ENCODE measurements around the gene IP6K3.

IP6K3 gene, protein sequence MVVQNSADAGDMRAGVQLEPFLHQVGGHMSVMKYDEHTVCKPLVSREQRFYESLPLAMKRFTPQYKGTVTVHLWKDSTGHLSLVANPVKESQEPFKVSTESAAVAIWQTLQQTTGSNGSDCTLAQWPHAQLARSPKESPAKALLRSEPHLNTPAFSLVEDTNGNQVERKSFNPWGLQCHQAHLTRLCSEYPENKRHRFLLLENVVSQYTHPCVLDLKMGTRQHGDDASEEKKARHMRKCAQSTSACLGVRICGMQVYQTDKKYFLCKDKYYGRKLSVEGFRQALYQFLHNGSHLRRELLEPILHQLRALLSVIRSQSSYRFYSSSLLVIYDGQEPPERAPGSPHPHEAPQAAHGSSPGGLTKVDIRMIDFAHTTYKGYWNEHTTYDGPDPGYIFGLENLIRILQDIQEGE

DNA sequence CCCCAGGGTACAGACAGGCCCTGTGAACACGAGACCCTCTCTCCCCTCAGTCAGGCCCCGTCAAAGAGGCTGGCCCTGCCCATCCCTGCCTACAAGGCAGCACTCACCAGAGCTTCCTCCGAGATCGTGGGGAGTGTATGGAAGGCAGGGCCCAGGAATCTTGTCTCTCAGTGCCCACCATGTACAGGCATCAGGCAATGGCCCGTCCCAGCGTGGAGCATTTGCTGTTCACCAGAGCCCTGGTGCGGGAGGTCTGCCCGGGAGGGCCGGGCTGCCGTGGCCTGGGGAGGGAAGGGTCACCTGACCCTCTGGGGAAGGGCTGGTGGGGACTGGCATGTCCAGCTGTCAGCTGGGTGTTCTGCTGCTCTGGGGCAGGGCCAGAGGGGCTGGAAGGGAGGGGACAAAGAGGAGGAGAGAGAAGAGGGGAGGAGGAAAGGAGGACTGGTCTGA, at the start of gene IP6K3:
Gene IP6K3 (minus strand): TSS at position 255 of the 450 bp plus-strand sequence. CDS start 11,429 bp downstream, outside the sequence.
- DNase-seq (ENCODE audit: low read depth, low spot score) = no peak

DNA sequence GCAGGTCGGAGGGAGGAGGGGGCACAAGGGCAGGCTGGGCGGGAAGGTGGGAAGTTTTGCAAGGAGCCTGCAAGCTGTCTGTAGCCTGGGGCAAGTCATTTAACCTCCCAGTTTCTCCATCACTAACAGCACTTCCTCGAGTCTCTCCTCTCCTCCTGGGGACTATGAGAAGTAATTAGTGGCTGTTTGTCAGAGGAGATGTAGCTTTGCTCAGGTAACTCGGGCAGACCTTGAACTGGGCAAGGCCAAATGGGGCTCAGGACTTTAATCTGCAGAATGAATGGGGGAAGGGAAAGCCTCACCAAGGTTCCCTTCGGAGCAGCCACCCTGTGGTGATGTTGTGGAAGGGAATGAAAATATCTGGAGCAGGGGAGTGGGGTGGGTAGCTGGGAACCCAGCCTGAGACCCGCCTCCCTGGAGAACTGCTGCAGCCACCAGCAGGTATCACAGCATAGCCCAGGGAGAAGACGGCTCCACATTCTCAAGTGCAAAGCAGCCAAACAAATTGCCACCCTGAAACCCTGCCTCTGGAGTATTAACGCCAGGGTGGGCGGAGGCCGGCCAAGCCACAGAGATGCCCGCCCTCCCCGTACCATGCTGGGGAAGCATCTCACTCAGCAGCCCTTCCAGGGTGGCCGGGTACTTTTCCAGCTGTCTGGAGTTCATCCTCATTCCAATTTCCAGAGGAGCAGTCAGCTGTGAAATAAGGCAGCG, 48.4 kb upstream of the IP6K3 start:
- DNase-seq (ENCODE audit: low read depth, low spot score) = no peak

DNA sequence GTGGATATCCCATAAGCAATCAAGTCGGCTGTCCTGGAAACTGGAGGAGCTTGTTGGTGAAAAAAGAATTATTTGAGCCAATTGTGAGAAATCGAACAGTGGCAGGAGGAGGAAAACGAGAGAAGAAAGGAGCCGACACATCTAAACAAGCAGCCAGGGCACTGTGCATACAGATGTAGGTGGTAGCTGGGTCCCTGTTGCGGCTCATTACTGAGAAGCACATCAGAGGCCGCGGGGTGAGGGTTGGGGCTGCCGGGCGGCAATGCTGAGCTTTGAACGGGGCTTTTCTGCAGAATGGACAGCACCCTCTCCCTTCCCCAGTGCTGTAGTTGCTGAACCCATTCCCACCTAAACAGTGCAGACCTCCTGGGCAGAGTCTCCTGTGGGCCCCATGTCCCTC, 46.3 kb upstream of the IP6K3 start:
- no peak for DNase-seq (ENCODE audit: low read depth, low spot score)

DNA sequence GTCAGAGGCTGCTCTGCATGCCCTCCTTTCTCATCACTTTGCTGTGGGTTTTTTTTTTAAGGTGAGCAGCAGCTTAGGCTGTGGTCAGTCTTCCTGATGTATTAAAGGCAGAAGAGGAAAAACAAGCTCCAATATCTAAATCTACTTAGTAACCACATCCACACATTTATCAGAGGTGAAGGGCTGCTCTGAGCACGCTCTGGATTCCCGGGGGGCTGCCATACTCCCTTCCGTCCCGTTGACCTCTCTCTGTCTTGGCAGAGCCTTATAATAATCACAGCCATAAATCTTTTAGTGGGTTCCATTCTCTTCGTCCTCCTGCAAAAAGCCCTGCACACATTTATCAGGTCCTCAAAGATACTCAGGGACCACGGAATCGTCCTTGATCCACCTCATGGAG, 44.9 kb upstream of the IP6K3 start:
- no peak for DNase-seq (ENCODE audit: low read depth, low spot score)

DNA sequence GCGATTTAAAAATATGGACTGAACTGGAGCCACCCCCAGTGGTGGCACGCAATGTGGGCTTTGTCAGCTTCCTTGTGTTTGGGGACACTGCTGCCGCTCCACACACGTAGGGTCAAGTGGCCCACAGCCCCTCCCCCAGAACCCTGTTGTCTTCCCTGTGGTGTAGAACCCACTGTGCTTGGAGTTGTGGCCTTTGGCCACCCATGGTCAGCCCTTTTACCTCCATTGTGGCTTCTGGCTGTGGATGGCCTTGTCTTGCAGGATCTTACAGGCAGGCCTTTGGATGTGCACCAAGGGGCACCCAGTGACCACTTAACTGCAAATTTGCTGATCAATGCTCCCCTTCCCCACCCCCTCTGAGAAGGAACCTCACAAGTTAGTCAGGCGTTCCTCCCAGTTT, 44.2 kb upstream of the IP6K3 start:
- no peak for DNase-seq (ENCODE audit: low read depth, low spot score)

DNA sequence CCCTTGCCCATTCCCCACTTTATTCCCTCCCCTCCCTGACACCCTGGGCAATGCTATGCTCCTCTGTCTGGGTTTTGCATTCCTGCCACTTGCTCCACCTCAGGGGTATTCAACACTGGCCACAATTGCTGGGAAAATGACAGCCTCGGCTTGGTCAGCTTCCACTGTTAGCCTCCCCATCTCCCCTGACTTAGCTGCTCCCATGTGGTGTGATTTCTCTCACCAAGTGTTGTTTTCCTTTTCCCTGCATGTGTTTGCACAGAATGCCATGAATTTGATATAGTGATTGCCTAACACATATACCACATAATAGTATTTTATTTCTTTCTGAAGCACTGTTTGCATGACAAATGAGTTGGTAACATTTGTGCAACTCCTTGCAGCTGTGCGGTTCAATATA, 43.7 kb upstream of the IP6K3 start:
- no peak for DNase-seq (ENCODE audit: low read depth, low spot score)

DNA sequence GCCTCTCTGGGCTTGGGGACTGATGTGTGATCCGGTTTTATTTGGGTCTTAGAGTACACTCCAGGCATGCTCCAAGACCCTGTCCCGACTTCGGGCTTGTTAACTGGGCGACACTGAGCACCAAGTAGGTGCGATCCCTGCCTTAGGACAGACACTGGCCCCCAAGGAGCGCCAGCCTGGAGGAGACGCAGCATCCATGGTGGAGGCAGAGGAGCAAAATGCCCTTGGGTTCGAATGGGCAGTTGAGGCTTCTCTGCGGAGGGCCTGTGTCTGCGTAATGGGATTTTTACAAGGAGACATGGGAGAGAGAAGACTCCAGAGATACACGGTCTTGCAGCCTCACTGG, 42.8 kb upstream of the IP6K3 start:
- DNase-seq (ENCODE audit: low read depth, low spot score) = no peak

DNA sequence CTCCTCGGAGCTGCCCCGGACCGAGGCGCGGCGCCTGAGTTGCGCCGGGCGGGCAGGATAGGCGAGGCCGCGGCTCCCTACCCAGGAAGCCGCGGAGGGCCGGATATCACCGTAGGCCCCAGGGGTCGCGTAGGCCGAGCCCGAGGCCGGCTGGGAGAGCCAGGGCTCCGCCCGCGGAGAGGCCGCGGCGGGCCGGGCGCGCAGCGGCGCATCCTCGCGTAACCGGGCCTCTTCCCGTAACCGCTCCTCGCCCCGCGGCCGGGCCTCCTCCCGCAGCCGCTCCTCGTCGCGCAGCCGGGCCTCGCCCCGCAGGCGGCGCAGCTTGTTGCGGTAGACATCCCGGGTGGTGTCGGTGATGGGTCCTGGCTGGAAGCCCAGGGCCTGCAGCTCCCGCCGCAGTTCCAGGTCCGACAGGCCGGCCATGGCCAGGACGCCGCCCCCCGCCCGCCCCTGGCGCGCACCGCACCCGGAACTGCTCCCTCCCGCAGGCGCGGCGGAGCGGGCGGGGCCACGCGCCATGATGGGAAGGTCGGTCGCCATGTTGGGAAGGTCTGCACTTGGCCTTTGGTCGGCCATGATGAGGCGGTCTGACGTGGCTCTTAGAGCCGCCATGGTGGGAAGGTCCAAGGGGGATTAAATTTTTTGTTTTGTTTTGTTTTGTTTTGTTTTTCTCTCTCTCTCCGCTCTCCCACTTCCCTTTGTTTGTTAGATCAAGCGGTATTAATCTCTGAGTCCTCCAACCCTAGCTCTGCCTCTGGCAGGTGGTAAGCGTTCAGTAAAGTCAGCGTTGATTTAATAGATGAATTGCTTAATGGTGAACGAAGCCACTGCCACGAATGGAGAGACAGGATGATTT, 42.2 kb upstream of the IP6K3 start, which contains the start of gene LEMD2:
Gene LEMD2 (minus strand): TSS at position 437 of the 856 bp plus-strand sequence. CDS start 14 bp downstream, at position 423.
- DNase-seq (ENCODE audit: low read depth, low spot score) = peak; percentile 80

DNA sequence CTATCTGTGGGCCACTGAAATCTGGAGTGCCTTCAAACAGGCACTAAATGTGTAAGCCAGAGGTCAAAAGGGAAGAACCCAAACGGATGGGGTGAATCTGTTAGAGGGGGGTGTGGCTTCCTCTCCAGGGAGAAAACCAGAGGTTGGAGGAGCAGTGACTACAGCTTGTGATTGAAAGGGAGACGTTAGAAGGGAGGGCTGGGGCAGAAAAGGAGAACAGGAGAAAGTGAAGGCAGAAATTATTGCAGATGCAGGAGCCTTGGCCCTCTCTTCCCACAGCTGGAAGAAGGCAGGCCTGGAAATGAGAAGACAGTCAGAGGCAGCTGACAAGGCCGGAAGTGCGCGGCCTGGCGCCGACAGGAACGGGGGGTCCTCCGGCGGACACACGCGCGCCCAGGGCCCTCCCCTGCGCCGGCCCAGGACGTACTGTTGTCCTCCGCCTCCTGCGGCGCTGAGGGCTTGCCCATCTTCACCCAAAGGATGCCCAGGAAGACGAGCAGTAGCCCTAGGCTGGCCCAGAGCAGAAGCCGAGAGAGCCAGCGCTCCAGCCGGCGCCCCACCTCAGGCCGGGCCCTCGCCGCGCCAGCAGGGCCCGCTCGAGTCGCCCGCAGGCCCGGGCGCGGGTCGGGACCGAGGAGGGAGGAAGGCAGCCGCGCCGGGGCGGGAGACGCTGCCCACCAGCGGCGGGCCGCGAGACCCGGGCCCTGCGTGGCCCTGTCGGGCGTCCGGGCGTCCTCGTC, 41.4 kb upstream of the IP6K3 start:
- peak; percentile 50 for DNase-seq (ENCODE audit: low read depth, low spot score)

DNA sequence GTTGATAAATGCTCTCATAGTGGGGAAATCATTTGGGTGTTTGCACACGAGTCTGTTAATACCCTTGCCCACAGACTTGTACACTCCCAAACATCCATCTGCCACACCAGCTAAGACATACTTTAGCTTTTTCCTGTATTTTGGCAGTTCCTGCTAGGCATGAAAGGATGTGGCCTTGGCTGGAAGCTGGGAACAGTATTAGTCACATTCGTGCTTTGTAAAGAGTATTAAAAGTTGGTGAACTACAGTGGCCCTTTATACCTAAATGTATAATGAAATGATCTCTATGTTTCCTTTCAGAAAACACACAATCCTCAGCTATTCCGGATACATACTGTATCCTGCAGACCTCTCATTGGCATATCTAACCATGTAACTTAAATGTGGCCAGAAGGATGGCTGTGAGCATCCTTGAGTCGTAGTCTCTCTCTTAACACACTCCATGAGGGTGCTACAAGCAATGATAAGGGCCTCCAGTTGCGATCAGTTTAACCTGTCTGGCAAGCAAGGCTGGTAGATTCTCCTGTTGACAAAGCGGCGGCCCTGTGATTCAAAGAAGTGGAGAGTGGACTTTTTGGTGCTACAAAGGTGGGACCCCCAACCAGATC, 40.7 kb upstream of the IP6K3 start:
- no peak for DNase-seq (ENCODE audit: low read depth, low spot score)

DNA sequence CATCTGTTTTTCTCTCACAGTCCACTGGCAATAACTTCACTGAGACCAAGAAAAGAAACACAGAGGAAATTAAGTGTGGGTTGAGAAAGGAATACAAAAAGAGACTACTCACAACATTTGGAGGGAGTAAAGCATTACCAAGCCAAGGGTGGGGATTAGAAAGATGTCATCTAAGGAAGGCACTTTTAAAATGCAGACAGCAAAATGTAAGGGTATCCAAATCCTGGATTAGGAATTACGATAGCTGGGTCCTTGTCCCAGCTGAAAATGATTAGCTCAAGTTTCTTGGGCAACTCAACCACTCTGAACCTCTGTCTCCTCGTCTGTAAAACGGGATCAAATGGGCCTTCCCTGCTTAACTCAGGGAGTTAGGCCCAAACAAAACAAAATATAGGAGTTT, 40.0 kb upstream of the IP6K3 start:
- DNase-seq (ENCODE audit: low read depth, low spot score) = no peak

DNA sequence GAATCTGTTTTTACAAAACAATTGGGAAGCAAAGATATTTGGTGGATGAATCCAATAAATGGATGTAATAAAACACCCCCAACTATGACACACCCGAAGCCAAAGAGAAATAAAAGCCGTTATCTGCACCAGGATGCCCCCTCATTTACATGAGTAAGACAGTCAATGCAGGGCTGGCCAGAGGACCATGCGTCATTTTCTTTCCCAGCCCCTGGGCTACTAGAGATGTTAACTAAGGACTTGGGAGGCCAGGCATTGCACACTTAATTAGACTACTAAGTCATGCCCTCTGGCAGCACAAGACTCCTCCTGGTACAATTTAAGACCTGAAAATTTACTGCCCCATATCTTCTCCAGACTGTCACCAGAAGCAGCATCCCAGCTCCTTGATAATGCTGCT, 39.1 kb upstream of the IP6K3 start:
- no peak for DNase-seq (ENCODE audit: low read depth, low spot score)

DNA sequence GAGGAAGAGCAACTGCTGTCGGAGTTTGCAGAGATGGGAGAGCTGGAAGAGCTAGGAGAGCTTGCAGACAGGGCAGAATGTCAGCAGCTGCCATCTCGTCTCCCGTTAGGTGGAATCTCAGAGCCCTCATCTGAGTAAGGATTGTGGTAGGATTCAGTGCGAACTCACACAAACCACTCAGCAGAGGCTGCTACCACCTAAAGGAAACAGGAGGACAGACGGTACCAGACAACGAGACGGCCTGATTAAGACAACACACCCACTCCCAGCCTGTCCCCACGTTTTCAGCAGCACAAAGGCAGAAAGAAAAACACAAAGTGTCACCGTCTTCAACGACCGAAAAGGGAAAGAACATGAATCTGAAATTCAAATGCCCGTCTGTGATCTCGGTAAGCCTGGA, 38.1 kb upstream of the IP6K3 start:
- DNase-seq (ENCODE audit: low read depth, low spot score) = no peak

DNA sequence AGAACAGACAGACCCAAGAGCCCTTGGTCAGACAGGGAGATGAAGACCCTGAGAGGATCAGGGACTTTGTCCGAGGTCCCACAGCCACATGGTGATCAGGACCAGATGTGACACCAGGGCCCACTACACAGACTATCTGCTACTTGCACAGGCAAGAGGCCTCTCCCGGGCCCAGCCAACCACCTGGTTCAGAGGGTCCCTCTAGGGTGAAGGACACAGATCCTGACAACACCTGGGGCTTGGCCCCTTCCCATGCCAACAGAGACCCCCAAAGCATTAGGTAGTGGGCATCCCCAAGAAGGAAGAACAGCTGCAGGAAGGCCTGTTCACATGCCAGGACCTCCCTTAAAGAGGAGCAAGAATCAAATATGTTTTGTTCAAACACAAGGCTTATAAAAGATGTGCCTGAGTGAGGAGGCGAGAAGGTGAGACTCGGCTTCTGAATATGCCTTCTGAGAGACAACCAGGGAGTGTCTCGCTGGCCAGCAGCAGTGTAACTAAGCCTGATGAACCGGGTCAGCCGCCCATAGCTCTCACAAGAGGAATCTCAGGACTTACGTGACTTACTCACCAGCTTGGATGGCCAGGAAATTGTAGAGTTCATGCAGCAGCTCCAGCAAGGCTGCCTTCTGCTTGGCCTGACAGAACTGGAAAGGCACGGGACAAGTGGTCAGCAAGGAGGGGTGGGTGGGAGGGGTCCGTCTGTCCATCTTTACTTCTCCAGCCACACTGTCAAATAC, 37.2 kb upstream of the IP6K3 start:
- no peak for DNase-seq (ENCODE audit: low read depth, low spot score)

DNA sequence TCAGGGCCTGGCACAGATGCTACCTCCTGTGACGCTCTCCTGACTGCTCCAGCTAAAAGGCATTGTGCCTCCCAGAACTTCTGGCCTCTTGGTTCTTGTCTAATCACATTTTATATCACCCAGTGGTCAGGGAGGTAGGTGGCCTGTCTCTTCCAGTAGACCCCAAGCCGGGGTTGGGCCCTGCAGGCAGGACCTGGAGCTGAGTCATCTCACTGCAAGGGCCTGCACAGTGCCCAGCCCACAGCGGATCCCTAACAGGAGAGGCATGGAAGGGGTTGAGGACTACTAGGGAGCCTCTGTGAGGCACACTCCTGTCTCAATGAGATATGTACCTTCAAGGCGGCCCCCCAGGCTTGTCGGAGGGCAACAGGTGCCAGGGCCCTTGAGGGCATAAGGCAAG, 35.9 kb upstream of the IP6K3 start:
- no peak for DNase-seq (ENCODE audit: low read depth, low spot score)

DNA sequence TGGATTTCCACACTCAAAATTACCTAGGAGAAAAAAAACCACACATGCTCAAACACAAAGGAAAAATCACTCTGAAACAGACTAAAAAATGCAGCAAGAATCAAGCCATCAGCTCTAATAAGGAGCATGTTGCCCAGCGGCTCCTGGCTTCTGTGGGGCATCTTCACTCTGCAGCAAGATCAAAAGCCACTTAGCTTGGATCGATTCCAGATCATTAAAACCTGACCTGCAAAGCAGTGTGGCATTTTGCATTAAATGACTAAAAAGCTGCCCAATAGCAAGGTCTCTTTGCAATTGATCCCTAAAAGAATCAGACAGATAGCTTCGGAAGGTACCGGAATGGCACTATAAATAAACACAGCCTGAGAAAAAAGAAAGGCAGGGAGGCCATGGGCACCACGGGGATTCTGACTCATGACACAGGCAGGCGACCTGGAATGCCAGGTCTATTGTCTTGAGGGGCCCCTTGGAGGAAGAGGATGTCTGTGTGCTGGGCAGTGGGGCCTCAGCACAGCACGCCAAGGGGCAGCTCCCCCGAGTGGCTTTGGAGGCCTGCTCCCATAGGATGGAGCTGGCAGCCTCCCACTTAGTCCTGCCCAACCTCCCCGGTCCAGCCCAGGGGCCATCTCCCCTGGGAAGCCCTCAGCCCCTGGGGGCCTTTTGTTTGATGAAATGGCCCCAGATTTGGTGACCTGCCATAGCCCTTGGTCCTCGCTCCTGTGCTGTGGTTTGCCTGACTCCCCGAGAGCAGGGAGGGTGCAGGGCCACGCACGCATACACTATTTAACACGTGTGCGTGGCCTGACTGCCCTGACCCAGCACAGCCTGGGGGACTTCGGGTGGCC, 34.6 kb upstream of the IP6K3 start:
- DNase-seq (ENCODE audit: low read depth, low spot score) = no peak

DNA sequence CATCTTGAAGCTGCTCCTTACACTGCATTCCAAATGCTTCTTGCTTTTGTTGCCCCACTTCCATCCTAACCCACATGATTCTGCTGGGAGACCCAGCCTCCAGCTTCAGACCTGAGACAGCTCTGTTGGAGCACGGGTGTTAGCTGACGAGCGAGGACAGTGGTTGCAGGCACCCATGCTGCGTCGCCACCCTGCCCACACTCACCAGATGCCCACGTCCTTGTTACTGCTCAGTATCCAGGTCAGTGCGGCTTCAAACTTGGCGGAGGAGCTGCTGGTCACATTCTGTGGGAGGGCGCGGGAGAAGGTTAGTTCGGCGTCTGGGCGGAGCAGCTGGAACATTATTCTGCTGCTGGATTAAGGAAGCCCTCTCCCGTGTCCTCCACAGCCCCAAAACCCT, 33.2 kb upstream of the IP6K3 start:
- DNase-seq (ENCODE audit: low read depth, low spot score) = no peak

DNA sequence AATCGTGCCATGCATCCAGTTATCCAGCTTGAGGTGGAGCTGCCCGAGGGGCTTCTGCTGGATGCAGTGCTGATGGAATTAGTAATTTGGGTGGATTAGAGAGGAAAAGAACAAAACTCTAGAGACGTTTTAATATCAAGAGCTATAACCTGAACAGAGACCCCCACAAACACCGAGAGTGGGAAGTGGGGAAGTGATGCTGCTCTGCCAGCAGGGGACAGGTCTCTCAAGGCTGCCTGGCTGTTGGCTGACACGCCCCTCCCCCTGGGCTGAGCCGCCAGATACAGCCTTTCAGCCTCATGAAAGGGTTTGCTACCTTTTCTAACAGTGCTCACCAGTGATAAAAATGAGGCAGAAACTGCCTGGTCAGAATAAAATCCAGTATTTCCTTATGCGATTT, 32.6 kb upstream of the IP6K3 start:
- DNase-seq (ENCODE audit: low read depth, low spot score) = no peak

DNA sequence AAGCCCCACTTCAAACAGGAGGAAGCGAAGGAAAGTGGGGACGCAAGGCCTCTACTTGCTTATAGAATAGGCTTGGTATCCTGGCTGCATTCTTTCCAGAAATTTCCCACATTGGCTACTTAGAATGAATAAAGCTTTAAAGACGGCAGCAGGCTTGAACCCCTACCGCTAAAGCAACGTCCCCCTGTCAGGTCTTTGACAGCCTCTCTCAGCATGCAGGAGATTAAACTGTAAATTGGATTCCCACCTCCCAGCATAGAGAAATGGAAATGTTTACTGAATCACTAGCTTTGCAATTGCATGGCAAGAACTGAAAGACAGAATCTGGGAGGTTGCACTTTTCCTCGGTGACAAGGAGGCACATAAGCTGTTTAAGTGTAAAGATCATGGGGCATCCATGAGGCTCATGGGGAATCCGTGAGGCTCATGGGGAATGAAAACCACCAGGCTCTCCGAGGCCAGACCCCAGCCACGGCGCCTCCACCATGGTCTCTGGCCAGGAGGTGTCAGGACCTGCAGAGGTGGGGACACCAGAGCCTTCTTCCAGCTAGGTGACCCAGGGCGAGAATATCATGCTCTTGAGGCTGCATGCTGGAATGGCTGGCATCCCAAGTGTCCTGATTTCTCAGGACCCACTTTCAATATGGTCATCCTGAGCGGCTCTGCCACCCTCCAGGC, 31.9 kb upstream of the IP6K3 start:
- no peak for DNase-seq (ENCODE audit: low read depth, low spot score)
